HG02642 (cell line): ENCODE data around the gene PAX2.

Source experiments
- ATAC-seq: cut with Tn5 transposase; IDR thresholded peaks from one replicate; pipeline ENCODE4 v1.9.1; 2021; ENCODE audit warnings: mild to moderate bottlenecking; ENCODE audit not compliant: unreplicated experiment, poor library complexity

Gene PAX2

DNA sequence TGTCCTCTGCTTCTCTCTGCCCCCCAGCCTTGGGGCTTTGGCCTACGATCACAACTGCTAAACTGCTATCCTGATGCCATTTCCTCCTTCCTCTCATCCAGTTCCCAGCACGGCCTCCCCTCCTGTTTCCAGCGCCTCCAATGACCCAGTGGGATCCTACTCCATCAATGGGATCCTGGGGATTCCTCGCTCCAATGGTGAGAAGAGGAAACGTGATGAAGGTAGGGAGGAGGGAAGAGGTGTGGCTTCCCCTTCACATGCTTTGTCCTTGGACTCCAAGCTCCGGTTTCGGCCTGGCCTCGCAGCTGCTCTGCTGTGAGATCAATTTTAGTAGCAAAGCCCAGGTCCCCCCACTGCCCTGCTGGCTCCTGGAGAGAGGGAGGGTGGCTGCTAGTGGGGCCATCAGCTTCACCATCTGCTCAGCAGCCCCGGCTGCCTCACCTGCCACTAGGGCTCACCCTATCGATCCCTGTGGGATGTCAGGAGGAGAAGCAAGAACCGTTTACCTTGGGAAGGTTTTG, 35.8 kb downstream of the PAX2 start:
- ATAC-seq = no peak

DNA sequence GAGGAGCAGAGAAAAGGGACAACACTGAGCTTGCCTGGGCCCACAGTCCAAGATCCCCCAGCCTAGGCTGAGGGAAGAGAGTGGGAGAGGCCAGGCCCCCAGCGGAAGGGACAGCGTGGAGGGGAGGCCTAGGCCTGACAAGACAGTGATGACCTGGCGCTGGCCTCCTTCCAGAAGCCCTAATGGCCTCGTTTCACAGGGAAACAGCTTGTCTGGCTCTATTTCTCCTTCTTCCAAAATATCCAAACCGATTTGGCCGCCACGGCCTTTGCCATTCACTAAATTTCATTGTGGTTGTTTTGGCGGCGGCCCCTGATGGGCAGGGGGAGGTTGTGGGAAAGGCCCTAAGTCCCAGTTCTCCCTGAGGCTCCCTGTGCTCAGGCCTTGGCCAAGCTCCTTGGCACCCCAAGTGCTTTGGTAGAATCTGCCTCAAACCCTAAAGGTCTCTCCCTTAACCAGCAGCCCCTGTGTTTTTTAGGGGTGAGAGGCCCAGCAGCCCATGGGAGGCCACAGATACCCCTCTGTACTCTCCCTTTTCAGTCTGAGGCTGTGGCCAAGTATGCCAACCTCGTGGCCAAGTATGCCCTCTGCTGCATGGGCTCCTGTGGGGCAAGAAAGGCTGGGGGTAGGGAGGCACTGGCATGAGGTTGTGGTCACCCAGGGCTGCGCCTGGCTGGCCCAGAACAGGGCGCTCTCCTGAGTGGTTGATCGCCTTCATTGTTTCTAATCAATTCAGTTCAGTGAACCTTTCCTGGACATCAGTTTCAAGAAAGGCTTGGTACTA, 37.3 kb downstream of the PAX2 start:
- ATAC-seq = no peak

DNA sequence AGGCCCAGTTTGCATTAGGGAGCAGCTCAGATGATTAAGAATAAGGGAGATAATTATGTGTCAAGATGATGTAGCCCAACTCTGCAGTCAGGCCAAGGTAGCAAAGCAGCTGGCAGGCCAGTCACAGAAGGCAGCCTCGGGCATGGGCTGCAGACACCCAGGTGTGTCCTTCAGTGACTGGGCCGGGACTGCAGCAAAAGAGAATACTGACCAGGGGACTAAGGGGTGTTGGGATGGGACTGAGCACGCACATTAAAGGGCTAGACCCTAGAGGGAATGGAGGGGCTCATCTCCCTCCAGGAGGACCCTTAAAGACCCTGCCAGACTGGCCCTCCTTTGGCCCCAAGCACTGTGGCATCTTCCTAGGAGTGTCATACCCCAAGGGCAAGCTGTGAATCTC, 38.7 kb downstream of the PAX2 start:
- no peak for ATAC-seq

DNA sequence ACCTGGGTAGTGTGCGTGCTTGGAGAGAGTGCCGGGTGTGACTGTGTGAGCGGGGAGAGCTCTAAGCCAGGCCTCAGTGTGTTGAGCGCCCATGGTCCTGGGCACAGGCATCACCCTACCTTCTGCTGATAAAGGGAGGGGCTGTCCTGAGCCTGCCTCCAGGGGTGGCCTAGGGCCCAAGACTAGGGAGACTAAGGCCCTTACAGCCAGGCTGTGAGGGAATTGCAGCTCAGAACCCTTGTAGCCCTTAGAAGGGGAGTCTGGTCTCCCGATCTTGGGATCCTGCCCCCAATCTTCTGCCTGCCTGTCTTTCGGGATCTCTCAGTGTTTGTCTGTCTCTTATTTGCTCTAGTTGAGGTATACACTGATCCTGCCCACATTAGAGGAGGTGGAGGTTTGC, 41.2 kb downstream of the PAX2 start:
- no peak for ATAC-seq

DNA sequence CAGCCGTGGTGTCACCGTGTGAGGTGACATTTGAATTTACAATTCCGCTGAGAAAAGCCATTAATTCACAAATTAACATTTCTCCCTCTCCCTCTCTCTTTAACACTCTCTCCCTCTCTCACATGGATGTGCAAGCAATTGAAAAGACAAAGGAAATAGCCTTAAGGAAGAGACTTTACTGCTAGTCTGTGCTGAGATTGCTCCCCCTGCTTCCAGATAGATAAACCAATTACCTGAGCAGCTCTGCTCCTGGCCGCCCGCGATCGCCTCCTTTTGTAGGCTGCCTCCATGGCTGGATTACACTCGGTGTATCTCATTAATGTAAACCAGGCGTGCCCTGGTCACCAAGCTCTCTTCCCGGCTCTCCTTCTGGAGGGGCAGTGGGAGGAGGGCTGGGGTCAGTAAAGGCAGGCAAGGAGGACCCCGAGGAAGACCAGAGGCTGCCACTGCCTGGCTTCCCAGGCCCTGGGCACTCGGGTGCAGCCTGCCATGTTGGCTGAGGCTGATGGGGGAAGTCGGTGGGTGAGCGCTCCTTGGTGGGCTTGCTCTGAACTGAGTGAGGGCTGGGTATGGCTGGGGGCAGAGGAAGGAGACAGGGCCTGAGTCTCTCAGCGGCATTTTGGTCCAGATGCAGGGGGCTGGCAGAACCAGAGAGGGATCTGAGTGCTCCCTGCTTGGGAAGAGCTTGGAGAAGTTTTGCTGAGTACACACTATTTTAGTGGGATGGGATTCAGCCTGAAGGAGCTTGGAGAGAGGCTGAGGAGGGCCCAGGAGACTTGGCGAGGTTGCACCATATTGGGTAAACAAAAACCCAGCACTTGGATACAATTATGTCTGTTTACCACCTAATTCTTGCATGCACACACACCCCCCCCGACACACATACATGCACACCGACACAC, 42.9 kb downstream of the PAX2 start:
- ATAC-seq = no peak

DNA sequence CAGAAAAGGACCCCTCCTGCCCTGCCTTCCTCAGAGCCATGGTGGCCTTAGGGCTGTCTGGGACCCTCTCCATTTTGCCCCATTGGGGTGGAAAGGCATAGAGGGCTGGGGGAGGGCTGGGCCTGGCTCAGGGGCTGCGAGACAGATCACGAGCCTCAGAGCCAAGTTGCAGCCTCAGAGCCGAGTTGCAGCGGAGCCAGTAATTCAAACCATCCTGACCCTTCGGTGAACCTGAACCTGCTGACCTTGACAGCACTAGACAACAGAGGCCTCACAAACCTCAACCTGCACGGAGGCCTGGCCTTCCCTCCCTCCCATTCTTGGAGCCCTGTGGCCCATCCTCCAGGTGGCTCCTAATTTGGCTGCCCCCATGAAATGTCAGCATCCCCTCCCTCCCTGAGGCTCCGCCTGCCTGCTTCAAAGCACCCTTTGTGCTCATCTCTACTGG, 45.4 kb downstream of the PAX2 start:
- ATAC-seq = no peak

DNA sequence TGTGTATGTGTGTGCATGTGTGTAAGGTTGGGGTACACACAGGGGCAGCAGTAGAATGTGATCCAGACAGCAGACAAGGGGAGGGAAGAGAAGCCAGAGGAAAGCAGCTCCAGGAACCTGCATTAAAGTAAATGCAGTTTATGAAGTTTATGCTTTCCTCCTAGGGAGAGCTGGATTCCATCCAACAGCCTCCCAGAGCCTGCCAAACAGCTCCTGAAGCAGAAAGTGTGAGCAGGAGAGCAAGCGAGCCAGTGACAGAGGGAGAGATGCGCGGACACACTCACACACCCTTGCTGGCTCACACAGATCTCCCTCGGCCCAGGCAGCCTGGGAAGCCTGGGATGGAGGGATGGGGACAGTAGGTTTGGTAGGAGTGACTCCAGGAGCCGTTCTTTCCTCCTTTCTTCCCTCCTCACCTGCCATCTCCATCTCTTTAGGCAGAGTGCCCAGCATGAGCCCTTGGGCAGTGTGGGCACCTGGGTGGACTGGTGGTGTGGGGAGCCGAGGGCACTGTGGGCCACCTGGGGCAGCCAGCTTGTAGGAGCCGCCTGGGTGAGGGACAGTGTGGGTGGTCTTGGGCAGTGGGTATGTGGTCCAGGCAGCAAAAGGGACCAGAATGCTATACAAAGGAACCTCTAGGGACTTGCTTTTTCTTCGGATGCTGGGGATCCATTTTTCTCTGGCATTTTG, 46.1 kb downstream of the PAX2 start:
- ATAC-seq = no peak

DNA sequence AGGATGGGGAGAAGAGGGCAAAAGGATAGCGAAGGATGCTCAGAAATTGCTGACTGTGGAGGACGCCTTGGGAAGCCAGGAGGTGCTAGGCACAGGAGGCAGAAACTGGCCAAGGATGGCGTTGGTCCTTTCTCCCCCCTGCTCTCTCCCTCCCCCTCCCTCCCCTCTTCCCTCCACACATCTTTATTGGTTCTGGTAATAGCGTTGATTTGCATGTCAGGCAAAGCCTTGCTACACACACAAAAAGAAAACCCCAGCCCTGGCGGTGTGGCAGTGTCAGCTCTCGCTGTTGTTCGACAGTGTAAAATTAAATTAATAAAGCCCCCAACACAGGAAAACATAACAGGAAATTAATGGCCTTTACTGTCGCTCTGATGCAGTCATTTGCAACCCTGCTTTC, 47.2 kb downstream of the PAX2 start:
- no peak for ATAC-seq

DNA sequence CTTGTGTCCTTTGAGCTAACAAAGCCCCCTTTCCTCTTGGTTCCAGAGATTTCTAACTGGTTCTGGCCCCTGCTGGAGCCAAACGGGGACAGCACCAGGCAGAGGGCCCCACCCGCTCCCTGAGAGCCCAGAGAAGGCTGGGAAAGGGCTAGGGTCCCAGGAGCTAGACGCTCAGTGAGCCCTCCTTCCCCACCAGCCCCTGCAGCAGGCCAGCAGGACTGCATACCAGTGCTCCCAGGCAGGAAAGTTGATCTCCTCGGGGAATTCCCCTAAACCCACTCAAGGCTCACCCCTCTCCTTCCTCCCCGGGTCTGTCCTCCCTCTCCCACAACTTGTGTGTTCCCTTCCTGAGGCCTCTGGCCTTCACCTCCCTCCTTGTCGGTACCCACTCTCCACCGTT, 47.7 kb downstream of the PAX2 start:
- ATAC-seq = no peak

DNA sequence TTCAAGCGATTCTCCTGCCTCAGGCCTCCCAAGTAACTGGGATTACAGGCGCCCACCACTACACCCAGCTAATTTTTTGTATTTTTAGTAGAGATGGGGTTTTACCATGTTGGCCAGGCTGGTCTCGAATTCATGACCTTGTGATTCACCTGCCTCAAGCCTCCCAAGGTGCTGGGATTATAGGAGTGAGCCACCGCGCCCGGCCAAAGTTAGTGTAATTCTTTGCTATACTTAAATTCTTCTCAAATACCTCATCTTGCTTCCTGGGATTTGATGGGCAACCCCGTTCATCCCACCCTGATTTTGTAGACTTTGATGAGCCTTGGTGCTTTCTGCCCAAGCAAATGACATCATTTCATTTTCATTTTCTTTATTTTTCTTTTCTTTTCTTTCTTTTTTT, 54.5 kb downstream of the PAX2 start:
- no peak for ATAC-seq

DNA sequence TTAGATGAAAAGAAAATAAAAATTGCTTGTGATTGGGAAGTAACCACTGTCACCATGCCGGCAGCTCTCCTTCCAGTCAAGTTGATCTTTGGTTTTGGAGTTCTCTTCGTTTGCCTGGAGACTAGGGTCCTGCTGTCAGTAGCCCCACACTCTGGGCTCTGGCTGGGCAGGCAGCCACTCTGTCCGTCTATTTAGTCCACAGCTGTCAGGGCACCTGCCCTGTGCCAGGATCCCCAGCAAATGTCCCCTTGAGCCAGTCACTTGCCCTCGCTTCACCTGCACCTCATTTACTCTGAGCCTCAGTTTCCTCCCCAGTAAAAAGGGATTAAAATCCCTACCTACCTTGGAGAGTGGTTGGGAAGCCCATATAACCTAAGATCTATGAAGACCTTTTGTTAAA, 55.5 kb downstream of the PAX2 start:
- no peak for ATAC-seq

DNA sequence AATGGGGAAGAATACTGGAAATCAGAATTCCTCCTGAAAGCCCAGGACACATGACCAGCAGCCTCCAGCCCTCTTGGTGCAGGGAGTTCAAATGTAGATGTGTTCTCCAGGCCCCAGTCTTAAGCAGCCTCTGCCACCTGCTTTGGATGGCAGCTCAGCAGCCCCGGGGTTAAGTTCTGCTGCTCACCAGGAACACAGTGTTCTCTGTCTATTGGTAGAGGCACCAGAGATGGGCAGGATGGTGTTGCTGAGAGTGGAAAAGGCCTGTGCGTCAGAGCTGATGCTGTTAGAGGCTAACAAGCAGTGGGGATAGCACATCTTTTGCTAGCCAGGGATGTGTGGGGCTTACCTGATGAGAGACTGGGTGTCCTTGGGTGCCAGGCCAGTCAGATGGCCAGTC, 56.8 kb downstream of the PAX2 start:
- no peak for ATAC-seq

DNA sequence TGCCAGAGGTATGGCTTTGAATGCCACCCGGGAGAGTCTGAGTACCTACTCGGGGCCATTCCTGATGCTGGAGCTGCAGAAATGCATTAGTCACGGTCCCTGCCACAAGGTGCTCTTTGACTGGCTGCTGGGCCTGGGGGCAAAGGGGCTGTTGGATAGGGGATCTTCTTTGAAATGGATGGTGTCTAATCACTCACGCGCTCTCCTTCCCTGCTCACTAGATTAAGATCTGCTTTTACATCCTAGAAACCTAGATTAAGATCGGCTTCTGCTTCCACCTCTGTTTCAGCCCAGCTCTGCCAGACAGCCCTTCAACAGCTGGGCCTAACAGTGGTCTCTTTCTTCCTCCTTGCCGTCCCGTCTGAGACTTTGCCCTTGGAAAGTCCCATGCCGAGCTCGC, 57.2 kb downstream of the PAX2 start:
- no peak for ATAC-seq

DNA sequence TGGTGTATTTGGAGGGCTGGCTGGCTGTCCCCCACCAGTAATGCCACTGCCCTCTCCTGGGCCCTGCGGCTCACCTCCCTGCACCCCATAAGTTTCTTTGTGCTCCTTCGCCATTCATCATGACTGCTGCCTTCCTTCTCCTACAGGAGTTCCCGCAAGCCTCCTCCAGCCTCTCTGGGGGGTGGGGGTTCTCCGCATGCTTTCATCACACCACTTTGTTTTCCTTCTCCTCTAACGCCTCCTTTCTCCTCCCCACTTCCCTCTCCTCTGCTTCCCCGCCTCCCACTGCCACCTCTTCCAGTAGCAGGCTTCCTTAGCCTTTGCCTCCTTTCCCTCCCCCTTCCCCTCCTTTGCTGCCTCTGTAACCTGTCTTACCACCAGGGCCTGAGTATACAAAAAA, 58.1 kb downstream of the PAX2 start:
- no peak for ATAC-seq

DNA sequence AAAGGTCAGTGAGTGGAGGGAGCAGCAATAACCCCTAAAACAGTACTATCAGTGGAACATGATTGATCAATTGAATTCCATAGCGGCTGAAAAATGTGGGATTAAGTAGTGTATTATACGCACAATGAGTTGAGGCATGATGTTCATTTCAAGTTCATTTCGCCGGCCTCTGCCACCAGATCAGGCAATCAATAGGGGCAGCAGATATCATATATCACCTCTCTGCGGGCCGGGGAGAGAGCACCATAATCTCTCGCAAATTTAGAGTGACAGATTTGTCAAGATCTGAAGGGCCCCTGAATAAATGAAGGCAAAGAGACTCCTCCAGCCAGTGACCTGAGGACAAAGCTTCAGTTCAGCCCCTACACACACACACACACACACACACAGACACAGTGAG, 58.5 kb downstream of the PAX2 start:
- ATAC-seq = no peak

DNA sequence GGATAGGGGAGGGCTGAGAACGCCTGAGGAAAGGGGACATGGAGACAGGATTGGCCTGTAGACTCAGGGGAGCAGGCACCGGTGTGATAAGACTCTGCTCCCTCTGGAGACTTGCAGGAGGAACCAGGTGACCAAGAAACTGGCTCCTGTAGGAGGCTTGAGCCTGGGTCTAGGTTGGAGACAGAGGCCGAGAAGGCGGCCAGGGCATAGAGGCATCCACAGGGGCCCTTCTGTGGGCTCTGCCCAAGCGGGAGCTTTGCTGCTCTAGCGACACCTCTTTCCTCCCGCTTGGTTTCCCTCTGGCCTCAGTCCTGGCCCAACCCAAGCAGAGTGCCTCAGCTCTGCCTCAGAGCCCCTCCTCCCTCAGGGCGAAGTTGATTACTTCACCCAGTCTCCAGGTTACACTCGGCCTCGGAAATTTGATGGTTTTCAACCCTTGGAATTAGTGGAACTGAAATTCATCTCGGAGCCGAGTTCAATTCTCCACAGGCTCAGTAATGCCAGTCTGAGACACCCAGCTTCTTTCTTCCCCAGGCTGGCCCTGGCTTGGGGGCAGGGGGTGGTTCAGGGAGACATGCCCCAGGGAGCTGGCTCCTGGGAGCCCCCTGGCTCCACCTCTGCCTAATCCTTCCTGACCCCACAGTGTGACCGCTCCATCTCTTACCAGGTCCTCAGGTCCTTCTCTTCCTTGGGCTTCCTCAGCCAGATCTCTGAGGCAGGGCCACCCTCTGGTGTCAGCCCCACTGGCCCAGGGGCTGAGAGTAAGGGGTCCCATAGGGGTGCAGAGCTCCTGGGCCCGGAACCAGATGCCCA, 60.4 kb downstream of the PAX2 start:
- no peak for ATAC-seq

DNA sequence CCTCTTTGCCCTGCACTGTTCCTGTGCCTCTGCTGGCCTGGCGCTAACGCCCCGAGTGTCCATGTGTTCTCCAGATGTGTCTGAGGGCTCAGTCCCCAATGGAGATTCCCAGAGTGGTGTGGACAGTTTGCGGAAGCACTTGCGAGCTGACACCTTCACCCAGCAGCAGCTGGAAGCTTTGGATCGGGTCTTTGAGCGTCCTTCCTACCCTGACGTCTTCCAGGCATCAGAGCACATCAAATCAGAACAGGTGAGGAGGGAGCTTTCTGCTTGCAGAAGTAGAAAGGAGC, 60.9 kb downstream of the PAX2 start:
- no peak for ATAC-seq

DNA sequence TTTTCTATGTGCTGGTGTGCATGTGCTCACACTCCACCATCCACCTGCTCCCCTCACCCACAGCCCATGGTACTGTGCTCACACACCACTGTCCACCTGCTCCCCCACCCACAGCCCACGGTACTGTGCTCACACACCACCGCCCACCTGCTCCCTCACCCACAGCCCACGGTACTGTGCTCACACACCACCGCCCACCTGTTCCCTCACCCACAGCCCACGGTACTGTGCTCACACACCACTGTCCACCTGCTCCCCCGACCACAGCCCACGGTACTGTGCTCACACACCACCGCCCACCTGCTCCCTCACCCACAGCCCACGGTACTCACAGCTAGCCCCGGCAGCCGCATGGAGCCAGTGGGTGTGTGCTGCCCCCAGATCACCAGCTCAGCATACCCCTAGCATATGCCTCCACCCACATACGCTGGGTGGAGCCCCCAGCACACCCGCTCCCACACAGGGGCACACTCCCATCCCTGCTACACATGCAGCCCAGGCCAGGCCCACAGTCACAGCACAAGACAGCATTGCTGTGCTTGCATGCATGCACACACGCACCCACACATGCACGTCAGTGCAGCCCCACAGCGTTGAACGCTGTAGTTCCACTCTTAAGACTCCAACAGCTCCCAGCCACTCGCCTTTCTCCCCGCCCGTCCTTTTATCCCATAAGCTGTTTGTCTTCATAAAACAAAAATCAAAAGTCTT, 62.0 kb downstream of the PAX2 start:
- ATAC-seq = no peak

DNA sequence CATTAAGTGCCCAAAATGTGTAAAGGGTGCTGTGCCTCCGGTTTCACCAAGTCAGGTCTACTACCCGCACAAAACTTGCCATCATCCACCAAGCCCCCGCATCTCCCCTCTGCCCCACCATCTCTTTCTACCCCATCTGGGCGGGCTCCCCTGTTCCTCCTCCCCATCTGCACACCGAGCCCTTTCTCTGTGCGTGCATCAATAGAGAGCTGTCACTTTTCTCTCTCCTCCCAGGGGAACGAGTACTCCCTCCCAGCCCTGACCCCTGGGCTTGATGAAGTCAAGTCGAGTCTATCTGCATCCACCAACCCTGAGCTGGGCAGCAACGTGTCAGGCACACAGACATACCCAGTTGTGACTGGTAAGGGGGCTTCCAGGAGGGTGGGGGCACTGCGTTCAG, 63.5 kb downstream of the PAX2 start:
- no peak for ATAC-seq
